ENCODE results near the gene PM20D1. TPM values are rescaled to one million over a fixed set of nuclear protein-coding genes. Genes with fewer than 3 reads are reported as not detected.

The PM20D1 gene
- total and polyA plus RNA-seq, 7 donors: 0.05 to 0.32 (median 0.23) TPM; not detected in 2

- ATAC-seq (peak; percentile 91 to 96 (median 94)), DNase-seq (peak; percentile 93 to 96)
- H3K36me3 ChIP-seq (ENCODE audit: insufficient read depth in 1 of 2, low read depth in 1 of 2): peaks cover 0 to 16% of the 10 kb centered on the region in 2 donors
- no peaks in the 10 kb centered on the region for H3K27me3 ChIP-seq (ENCODE audit: insufficient read depth in 3 of 3, low read length in 2 of 3)
- 0% methylated on average over 45 to 83 of the region's 83 CpGs for WGBS, 3 donors
- H3K4me1 ChIP-seq: peaks cover 46% of the 10 kb centered on the region
- H3K27ac ChIP-seq: peak within 1 kb of the TSS; percentile 97
- H3K9me3 ChIP-seq: no peaks in the 10 kb centered on the region
- TF ChIP-seq CTCF (IDR thresholded peaks at IDR 0.05): no peak
- intact Hi-C loops (cut with DNase I): no loop called here
- peak within 1 kb of the TSS; percentile 94 for H3K4me3 ChIP-seq
Measured at GRCh38 chr1:205812878-205813754, 36.8 kb downstream of the PM20D1 start, which contains the start of gene SLC41A1. Gene SLC41A1, minus strand, starts transcription at chr1:205813198. Its CDS starts 2,757 bp downstream, at chr1:205810441.

- no peak for DNase-seq
- H3K27ac ChIP-seq: peak overlapping the region; percentile 97
- no peaks in the 10 kb centered on the region for H3K27me3 ChIP-seq (ENCODE audit: insufficient read depth in 3 of 3, low read length in 2 of 3)
- intact Hi-C loops (cut with DNase I): no loop called here
- WGBS, 3 donors: 0 to 1% (median 0%) methylated on average over 13 to 16 of the region's 16 CpGs
- peak overlapping the region; percentile 94 for H3K4me3 ChIP-seq
- no peaks in the 10 kb centered on the region for H3K9me3 ChIP-seq
- peak; percentile 13 to 44 (median 20) for ATAC-seq
- peaks cover 0 to 16% of the 10 kb centered on the region in 2 donors for H3K36me3 ChIP-seq (ENCODE audit: insufficient read depth in 1 of 2, low read depth in 1 of 2)
- peaks cover 50% of the 10 kb centered on the region for H3K4me1 ChIP-seq
- no peak for TF ChIP-seq CTCF (IDR thresholded peaks at IDR 0.05)
Measured at GRCh38 chr1:205812271-205812877, 37.6 kb downstream of the PM20D1 start.

- WGBS, 3 donors: 15 to 23% (median 15%) methylated on average over 5 of the region's 5 CpGs
- Histone ChIP-seq H3K4me1 (peaks cover 57% of the 10 kb centered on the region), H3K27me3 (ENCODE audit: insufficient read depth in 3 of 3, low read length in 2 of 3) (no peaks in the 10 kb centered on the region), H3K27ac (peak overlapping the region; percentile 97), H3K36me3 (ENCODE audit: insufficient read depth in 1 of 2, low read depth in 1 of 2) (peaks cover 0 to 16% of the 10 kb centered on the region in 2 donors), H3K4me3 (peak overlapping the region; percentile 94), H3K9me3 (no peaks in the 10 kb centered on the region)
- ATAC-seq (peak; percentile 56 to 65 (median 62)), DNase-seq (peak; percentile 51 to 77)
- intact Hi-C loops (cut with DNase I): no loop called here
- no peak for TF ChIP-seq CTCF (IDR thresholded peaks at IDR 0.05)
Measured at GRCh38 chr1:205811660-205812059, 38.3 kb downstream of the PM20D1 start.

GRCh38 chr1:205810448-205811157 is 39.3 kb downstream of the PM20D1 start:
- intact Hi-C loops (cut with DNase I): no loop called here
- WGBS, 3 donors: 51 to 70% (median 57%) methylated on average over 12 of the region's 12 CpGs
- peaks cover 0 to 16% of the 10 kb centered on the region in 2 donors for H3K36me3 ChIP-seq (ENCODE audit: insufficient read depth in 1 of 2, low read depth in 1 of 2)
- H3K27me3 ChIP-seq (ENCODE audit: insufficient read depth in 3 of 3, low read length in 2 of 3): no peaks in the 10 kb centered on the region
- peak overlapping the region; percentile 94 for H3K4me3 ChIP-seq
- peak overlapping the region; percentile 97 for H3K27ac ChIP-seq
- TF ChIP-seq CTCF (IDR thresholded peaks at IDR 0.05): no peak
- ATAC-seq: no peak
- no peak for DNase-seq
- H3K4me1 ChIP-seq: peaks cover 66% of the 10 kb centered on the region
- no peaks in the 10 kb centered on the region for H3K9me3 ChIP-seq

Data from psoas muscle (tissue), 8 donors.